ENCODE measurements around the gene FANCM.

The FANCM gene

DNA sequence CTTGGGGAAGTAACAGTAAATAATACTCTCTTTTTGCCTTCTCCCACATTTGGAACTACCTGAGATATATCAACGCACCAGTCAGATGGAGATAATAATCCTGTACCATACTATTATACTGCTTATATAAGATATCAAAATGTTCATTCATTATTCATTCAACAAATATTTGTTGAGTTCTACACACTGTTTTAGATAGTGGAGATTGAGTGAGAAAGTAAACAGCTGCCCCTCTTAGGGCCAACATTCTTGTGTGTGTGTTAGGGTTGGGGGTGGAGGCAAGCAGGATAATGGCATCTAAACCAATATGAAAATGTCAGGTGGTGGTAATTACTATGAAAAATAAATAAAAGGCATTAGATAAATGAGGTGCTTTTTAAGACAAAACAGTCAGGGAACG, 103.3 kb downstream of the FANCM start:
- DNase-seq: no peak

GRCh38 chr14:45242706-45243105, 107.0 kb downstream of the FANCM start:
- DNase-seq: no peak

GRCh38 chr14:45246151-45246550, 110.4 kb downstream of the FANCM start:
- no peak for DNase-seq

- DNase-seq: no peak
These were observed 111.0 kb downstream of the FANCM start for GRCh38 chr14:45246691-45247090.

- no peak for DNase-seq
These were observed 111.7 kb downstream of the FANCM start for GRCh38 chr14:45247427-45247826.

DNA sequence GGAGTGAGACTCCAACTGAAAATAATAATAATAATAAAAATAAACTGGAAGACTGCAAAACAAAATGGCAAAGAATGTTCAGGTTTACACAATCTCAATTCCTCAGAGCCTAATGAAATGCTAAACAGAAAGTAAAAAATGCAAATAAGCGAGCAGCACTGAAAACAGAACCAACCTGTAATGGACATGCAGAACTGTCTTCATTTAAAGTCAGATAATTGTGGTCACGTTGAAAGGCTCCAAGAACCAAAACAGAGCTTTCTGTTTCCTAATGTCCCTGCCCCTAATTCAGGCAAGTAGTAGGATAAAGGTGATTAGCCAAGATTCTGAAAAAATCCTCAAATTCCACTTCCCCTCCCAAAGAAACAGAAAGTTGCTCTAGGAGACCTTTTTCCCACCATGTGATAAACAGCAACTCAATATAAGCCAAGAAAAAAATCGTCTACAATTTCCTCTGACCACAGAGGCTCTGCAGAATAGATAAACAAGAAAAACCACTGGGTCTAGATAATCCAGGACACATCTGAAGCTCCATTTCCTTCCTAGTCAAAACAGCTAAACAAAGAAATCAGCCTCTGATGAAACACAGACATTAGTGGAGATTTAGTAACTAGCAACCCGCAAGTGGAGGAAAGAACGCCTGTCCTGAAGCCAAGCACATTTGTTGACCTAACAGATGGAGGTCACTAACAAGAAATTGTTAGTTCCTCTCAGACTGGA, 114.3 kb downstream of the FANCM start:
- DNase-seq: no peak
